Measurements from ENCODE around the gene SMOC1. TPM values are rescaled to one million over a fixed set of nuclear protein-coding genes. Genes with fewer than 3 reads are reported as not detected.

Gene SMOC1, protein sequence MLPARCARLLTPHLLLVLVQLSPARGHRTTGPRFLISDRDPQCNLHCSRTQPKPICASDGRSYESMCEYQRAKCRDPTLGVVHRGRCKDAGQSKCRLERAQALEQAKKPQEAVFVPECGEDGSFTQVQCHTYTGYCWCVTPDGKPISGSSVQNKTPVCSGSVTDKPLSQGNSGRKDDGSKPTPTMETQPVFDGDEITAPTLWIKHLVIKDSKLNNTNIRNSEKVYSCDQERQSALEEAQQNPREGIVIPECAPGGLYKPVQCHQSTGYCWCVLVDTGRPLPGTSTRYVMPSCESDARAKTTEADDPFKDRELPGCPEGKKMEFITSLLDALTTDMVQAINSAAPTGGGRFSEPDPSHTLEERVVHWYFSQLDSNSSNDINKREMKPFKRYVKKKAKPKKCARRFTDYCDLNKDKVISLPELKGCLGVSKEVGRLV
- total RNA-seq = 0.34 and 2.0 TPM in 2 replicates

DNA sequence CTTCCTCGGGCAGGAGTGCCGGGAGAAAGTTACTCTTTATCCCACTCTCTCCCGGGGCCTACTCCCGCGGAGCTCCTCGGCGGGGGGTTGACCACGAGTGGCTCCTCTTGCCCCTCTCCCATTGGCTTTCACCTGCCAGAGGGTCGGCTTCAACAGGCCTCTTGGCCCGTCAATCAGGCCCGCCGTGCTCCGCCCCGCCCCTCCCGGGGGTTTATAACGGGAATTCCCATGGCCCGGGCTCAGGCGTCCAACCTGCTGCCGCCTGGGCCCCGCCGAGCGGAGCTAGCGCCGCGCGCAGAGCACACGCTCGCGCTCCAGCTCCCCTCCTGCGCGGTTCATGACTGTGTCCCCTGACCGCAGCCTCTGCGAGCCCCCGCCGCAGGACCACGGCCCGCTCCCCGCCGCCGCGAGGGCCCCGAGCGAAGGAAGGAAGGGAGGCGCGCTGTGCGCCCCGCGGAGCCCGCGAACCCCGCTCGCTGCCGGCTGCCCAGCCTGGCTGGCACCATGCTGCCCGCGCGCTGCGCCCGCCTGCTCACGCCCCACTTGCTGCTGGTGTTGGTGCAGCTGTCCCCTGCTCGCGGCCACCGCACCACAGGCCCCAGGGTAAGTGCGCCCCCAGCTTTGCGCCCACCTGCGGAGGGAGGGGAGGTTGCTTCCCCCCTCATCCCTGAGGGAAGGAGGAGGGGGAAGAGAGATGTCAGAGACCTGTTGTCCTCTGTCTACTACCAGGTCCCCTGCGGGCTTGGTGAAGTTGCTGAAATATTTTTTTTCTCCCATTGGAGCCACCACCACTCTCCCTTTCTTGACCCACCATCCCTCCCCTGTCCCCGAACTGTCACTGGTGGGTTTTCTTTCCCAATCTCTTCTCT, at the start of gene SMOC1:
Gene SMOC1, plus strand, starts transcription at position 242 of the 869 bp plus-strand sequence. Its CDS starts 263 bp downstream, at position 505.

Other genes with a start within 250 kb of the SMOC1 start
- gene SRSF5, start 112.3 kb upstream of the SMOC1 start, total RNA-seq = 137 and 273 TPM in 2 replicates
- gene SLC10A1, start 82.2 kb upstream of the SMOC1 start, total RNA-seq = not detected in 2 replicates

All from bronchial smooth muscle cell (primary cell).